GM12801 (cell line): ENCODE data around the gene PCBP3.

Experiments used
- TF ChIP-seq, protein P1 (sequence below): IDR thresholded peaks from one replicate; pipeline ENCODE4 v1.5.1; 2011; ENCODE audit warnings: control low read depth; ENCODE audit not compliant: insufficient read length; ENCODE audit errors: extremely low read depth

PCBP3 gene

DNA sequence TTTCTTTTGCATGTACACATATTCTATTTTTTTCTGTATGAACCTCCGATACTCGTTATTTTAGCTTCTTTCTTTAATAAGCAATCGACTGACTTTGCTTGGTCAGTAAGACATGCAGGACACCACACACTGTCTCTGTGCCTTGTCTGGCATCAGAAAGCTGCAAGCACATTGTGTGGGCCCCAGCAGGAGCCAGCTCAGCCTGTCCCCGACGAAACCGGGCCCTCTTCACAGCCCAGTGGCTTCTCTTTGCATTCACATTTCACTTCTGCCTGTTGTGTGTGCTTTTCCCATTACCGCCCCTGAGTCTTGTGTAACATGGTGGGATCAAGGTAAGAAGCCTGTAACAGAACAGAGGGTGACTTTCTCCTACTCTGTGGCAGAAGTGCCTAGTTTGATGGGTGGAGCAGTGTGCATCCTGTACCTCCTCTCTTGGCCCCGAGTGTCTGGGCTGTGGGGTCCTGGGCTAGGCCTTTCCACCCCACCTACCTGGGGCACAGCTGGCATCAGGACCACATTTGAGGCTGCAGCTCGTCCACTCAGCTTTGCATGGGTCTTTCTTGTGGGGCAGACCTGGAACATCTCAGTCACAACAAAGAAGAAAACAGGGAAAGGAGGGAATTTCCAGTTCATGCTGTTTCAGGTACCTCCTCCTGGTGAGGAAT is 219.2 kb downstream of the PCBP3 start:
- TF ChIP-seq, protein P1, sequence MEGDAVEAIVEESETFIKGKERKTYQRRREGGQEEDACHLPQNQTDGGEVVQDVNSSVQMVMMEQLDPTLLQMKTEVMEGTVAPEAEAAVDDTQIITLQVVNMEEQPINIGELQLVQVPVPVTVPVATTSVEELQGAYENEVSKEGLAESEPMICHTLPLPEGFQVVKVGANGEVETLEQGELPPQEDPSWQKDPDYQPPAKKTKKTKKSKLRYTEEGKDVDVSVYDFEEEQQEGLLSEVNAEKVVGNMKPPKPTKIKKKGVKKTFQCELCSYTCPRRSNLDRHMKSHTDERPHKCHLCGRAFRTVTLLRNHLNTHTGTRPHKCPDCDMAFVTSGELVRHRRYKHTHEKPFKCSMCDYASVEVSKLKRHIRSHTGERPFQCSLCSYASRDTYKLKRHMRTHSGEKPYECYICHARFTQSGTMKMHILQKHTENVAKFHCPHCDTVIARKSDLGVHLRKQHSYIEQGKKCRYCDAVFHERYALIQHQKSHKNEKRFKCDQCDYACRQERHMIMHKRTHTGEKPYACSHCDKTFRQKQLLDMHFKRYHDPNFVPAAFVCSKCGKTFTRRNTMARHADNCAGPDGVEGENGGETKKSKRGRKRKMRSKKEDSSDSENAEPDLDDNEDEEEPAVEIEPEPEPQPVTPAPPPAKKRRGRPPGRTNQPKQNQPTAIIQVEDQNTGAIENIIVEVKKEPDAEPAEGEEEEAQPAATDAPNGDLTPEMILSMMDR: no peak

DNA sequence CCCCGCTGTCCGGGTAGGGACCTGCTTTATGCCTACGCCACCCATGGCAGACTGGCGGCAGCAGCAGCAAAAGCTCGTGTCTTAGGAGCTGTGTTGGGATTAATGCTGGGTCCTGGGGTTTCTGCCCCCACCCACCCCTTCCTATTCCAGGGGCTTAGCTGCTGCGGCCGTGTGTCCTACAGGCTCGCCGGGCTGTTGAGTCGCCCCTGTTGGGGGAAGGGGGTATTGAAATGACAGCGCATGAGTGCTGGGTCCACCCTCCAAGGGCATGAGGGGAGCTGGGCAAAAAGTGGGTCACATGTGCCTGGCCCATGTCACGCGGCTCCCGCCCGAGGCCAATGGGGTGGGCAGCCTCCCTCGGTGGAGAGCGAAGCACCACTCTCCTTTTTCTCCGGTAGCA is 219.7 kb downstream of the PCBP3 start:
- TF ChIP-seq, protein P1: no peak

DNA sequence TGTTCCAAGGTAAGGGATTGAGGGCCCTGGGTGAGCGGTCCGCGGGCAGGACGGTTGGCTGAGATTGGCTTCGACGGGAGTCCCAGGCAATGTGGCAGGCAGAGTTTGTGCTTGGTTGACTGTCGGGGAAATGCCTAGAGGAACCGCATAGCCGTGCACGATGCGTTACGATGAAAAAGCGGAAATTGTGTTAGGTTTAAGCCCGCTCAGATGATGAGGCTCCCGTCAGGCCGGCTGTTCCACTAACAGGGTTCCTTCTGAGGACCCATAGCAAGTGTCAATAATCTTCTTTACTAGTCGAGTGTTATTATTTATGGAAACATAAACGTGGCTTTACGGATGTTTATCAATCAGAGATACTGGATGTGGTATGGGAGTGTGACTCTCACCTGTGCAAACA is 220.2 kb downstream of the PCBP3 start:
- TF ChIP-seq, protein P1: no peak

DNA sequence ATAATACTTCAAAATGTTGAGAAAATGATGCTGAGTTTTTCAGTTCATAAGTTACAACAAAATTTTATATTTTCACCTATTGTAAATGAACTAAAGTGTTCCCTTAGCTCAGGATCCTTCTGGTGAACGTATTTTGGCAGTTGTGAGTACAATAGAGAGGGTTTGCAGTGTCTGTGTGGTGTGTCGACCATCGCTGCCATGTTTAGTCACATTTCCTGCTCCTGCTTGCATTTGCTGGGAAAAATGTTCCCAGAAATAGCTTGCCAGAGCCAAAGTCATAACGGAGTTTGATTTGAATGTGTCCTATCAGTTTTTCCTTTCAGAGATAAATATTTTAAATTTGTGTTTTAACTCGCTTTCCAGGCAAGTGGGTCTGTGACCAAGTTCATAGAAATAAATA is 220.9 kb downstream of the PCBP3 start:
- TF ChIP-seq, protein P1: no peak

DNA sequence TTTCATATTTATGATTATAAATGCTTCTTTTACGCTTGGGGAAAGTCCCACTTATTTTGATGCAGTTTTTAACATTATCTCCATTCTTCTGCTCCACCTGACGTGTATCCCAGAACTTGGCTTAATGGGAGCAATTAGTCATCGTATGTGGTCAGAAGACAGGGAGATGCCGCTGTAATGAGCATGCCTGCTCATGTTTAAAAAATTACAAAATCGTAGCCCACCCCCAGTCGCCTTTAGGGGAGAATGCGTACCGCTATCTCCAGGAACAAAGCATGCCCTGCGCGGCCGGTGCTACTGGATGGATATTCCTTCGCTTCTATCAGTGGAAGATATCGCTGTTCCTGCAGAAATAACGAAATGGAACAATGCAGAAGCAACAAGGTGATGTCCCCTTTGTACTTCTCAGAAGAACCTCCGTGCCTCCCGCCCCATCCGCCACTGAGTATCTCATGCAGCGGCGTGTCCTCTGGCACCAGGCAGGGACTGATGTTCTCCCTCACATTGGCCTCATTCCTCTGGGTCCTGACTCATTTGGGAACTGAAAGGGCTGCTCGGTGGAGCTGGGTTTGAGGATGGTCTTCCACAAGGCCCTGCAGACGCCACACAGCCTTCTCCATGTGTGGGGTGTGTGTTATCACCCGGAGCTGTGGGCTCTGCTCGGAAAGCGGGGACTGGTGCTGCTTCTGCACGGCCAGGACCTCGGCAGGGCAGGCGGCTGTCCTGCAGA is 221.7 kb downstream of the PCBP3 start:
- TF ChIP-seq, protein P1: no peak

DNA sequence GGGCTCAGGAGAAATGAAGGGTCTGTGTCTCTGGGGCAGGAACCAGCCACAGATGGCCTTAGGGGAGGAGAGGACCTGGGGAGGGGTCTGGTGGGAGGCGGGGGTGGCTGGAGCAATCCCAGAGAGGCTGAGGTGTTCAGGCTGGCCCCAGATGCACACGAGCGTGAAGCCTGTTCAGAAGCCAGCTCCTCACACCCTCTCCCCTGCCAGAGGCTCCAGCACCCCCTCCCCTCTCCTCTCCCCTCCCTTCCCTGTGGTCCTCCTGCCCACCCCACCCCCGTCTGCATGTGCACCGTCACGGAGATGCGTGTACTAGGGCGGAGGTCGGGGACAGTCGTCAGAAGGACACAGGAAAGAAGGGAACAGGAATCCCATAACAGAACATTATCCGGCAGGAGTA is 223.0 kb downstream of the PCBP3 start:
- TF ChIP-seq, protein P1: no peak

DNA sequence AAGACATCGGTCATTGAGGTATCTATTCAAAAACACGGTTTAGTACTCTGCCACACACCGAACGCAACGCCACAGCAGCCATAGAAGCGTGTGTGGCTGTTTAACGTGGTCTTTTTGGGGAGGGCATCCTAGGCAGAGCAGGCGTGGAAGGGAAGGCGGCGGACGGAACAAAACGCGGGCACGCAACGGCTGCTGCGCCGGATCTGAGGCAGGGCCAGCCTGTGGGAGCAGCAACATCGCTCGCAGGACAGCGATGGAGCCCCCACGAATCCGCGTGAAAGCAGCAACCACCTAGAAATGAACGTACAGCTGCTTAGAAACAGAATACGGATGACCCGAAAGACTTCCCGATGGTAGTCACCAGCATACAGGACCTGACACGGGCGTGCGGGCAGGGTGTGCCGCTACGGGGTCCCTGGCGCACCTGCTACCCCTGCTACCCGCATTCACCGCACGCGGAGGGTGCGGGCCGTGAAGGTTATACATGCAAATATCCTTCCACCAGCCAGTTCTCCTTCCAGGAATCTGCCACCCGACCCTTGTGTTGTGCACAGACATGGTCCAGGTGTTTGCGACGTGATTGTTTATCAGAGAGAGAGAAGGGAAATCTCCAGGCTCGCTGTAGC is 223.6 kb downstream of the PCBP3 start:
- TF ChIP-seq, protein P1: no peak
